Measurements from ENCODE around the gene TEX51.

The TEX51 gene

GRCh38 chr2:126898636-126899035 is at the start of gene TEX51:
Gene TEX51, plus strand, starts transcription at chr2:126898890. Its CDS starts 29 bp downstream, at chr2:126898919.
- peaks cover 20% of the 10 kb centered on the region for H3K27me3 Mint-ChIP-seq
- ATAC-seq (ENCODE audit: low read depth) (no peak), DNase-seq (ENCODE audit: low spot score in 2 of 2) (no peak)
- peaks cover 5% of the 10 kb centered on the region for H3K36me3 Mint-ChIP-seq
- peaks cover 10% of the 10 kb centered on the region for H3K9me3 Mint-ChIP-seq
- H3K4me1 Mint-ChIP-seq: no peaks in the 10 kb centered on the region
- H3K4me3 Mint-ChIP-seq: no peak within 1 kb of the TSS
- no peak within 1 kb of the TSS for H3K27ac Mint-ChIP-seq

GRCh38 chr2:126849054-126849453 is 49.6 kb upstream of the TEX51 start:
- H3K4me1 Mint-ChIP-seq: no peaks in the 10 kb centered on the region
- DNase-seq (ENCODE audit: low spot score in 2 of 2) (no peak), ATAC-seq (ENCODE audit: low read depth) (no peak)
- no peaks in the 10 kb centered on the region for H3K36me3 Mint-ChIP-seq
- H3K27ac Mint-ChIP-seq: no peak overlapping the region
- H3K4me3 Mint-ChIP-seq: no peak overlapping the region
- peaks cover 4% of the 10 kb centered on the region for H3K9me3 Mint-ChIP-seq
- H3K27me3 Mint-ChIP-seq: peaks cover 7% of the 10 kb centered on the region

GRCh38 chr2:126849486-126849885 is 49.2 kb upstream of the TEX51 start:
- Mint-ChIP-seq H3K36me3 (no peaks in the 10 kb centered on the region), H3K4me3 (no peak overlapping the region), H3K9me3 (peaks cover 4% of the 10 kb centered on the region), H3K4me1 (no peaks in the 10 kb centered on the region), H3K27me3 (peaks cover 7% of the 10 kb centered on the region), H3K27ac (no peak overlapping the region)
- no peak for DNase-seq (ENCODE audit: low spot score in 2 of 2)
- ATAC-seq (ENCODE audit: low read depth): no peak

GRCh38 chr2:126849991-126850535 is 48.6 kb upstream of the TEX51 start:
- DNase-seq (ENCODE audit: low spot score in 2 of 2) (no peak), ATAC-seq (ENCODE audit: low read depth) (no peak)
- peaks cover 9% of the 10 kb centered on the region for H3K27me3 Mint-ChIP-seq
- H3K27ac Mint-ChIP-seq: no peak overlapping the region
- no peak overlapping the region for H3K4me3 Mint-ChIP-seq
- H3K36me3 Mint-ChIP-seq: no peaks in the 10 kb centered on the region
- peaks cover 4% of the 10 kb centered on the region for H3K9me3 Mint-ChIP-seq
- no peaks in the 10 kb centered on the region for H3K4me1 Mint-ChIP-seq

- peaks cover 9% of the 10 kb centered on the region for H3K27me3 Mint-ChIP-seq
- peaks cover 4% of the 10 kb centered on the region for H3K9me3 Mint-ChIP-seq
- H3K4me3 Mint-ChIP-seq: no peak overlapping the region
- no peak overlapping the region for H3K27ac Mint-ChIP-seq
- no peaks in the 10 kb centered on the region for H3K36me3 Mint-ChIP-seq
- DNase-seq (ENCODE audit: low spot score in 2 of 2) (no peak), ATAC-seq (ENCODE audit: low read depth) (no peak)
- no peaks in the 10 kb centered on the region for H3K4me1 Mint-ChIP-seq
These were observed 47.8 kb upstream of the TEX51 start for GRCh38 chr2:126850940-126851339.

- DNase-seq (ENCODE audit: low spot score in 2 of 2): no peak
- no peak overlapping the region for H3K27ac Mint-ChIP-seq
- peaks cover 11% of the 10 kb centered on the region for H3K27me3 Mint-ChIP-seq
- no peak overlapping the region for H3K4me3 Mint-ChIP-seq
- ATAC-seq (ENCODE audit: low read depth): no peak
- peaks cover 4% of the 10 kb centered on the region for H3K9me3 Mint-ChIP-seq
- H3K4me1 Mint-ChIP-seq: no peaks in the 10 kb centered on the region
- no peaks in the 10 kb centered on the region for H3K36me3 Mint-ChIP-seq
These were observed 46.9 kb upstream of the TEX51 start for GRCh38 chr2:126851756-126852155.

- ATAC-seq (ENCODE audit: low read depth) (no peak), DNase-seq (ENCODE audit: low spot score in 2 of 2) (no peak)
- Mint-ChIP-seq H3K9me3 (peaks cover 4% of the 10 kb centered on the region), H3K4me3 (no peak overlapping the region), H3K36me3 (no peaks in the 10 kb centered on the region), H3K27ac (no peak overlapping the region), H3K27me3 (peaks cover 11% of the 10 kb centered on the region), H3K4me1 (no peaks in the 10 kb centered on the region)
These were observed 46.3 kb upstream of the TEX51 start for GRCh38 chr2:126852361-126852760.

- Mint-ChIP-seq H3K27ac (no peak overlapping the region), H3K4me1 (no peaks in the 10 kb centered on the region), H3K9me3 (peaks cover 4% of the 10 kb centered on the region), H3K27me3 (peaks cover 13% of the 10 kb centered on the region), H3K36me3 (no peaks in the 10 kb centered on the region), H3K4me3 (no peak overlapping the region)
- DNase-seq (ENCODE audit: low spot score in 2 of 2) (no peak), ATAC-seq (ENCODE audit: low read depth) (no peak)
These were observed 43.1 kb upstream of the TEX51 start for GRCh38 chr2:126855606-126856005.

- no peak for ATAC-seq (ENCODE audit: low read depth)
- no peak overlapping the region for H3K4me3 Mint-ChIP-seq
- H3K4me1 Mint-ChIP-seq: no peaks in the 10 kb centered on the region
- H3K9me3 Mint-ChIP-seq: peaks cover 4% of the 10 kb centered on the region
- peaks cover 13% of the 10 kb centered on the region for H3K27me3 Mint-ChIP-seq
- H3K27ac Mint-ChIP-seq: no peak overlapping the region
- H3K36me3 Mint-ChIP-seq: no peaks in the 10 kb centered on the region
- DNase-seq (ENCODE audit: low spot score in 2 of 2): no peak
These were observed 42.3 kb upstream of the TEX51 start for GRCh38 chr2:126856403-126856802.

- no peak overlapping the region for H3K4me3 Mint-ChIP-seq
- ATAC-seq (ENCODE audit: low read depth): no peak
- no peaks in the 10 kb centered on the region for H3K36me3 Mint-ChIP-seq
- H3K27ac Mint-ChIP-seq: no peak overlapping the region
- H3K4me1 Mint-ChIP-seq: no peaks in the 10 kb centered on the region
- DNase-seq (ENCODE audit: low spot score in 2 of 2): no peak
- peaks cover 4% of the 10 kb centered on the region for H3K9me3 Mint-ChIP-seq
- H3K27me3 Mint-ChIP-seq: peaks cover 8% of the 10 kb centered on the region
These were observed 41.2 kb upstream of the TEX51 start for GRCh38 chr2:126857502-126857901.

GRCh38 chr2:126858013-126858412 is 40.7 kb upstream of the TEX51 start:
- ATAC-seq (ENCODE audit: low read depth): no peak
- DNase-seq (ENCODE audit: low spot score in 2 of 2): no peak
- Mint-ChIP-seq H3K9me3 (peaks cover 2% of the 10 kb centered on the region), H3K27me3 (peaks cover 6% of the 10 kb centered on the region), H3K36me3 (no peaks in the 10 kb centered on the region), H3K4me1 (no peaks in the 10 kb centered on the region), H3K4me3 (no peak overlapping the region), H3K27ac (no peak overlapping the region)

GRCh38 chr2:126858436-126858835 is 40.3 kb upstream of the TEX51 start:
- Mint-ChIP-seq H3K4me3 (no peak overlapping the region), H3K27ac (no peak overlapping the region), H3K27me3 (peaks cover 6% of the 10 kb centered on the region), H3K36me3 (no peaks in the 10 kb centered on the region), H3K4me1 (no peaks in the 10 kb centered on the region), H3K9me3 (peaks cover 1% of the 10 kb centered on the region)
- ATAC-seq (ENCODE audit: low read depth) (no peak), DNase-seq (ENCODE audit: low spot score in 2 of 2) (no peak)

GRCh38 chr2:126858991-126859390 is 39.7 kb upstream of the TEX51 start:
- Mint-ChIP-seq H3K27ac (no peak overlapping the region), H3K4me1 (no peaks in the 10 kb centered on the region), H3K4me3 (no peak overlapping the region), H3K27me3 (peaks cover 6% of the 10 kb centered on the region), H3K9me3 (no peaks in the 10 kb centered on the region), H3K36me3 (no peaks in the 10 kb centered on the region)
- DNase-seq (ENCODE audit: low spot score in 2 of 2): no peak
- ATAC-seq (ENCODE audit: low read depth): no peak

GRCh38 chr2:126859631-126860030 is 39.1 kb upstream of the TEX51 start:
- no peak for DNase-seq (ENCODE audit: low spot score in 2 of 2)
- no peak overlapping the region for H3K4me3 Mint-ChIP-seq

GRCh38 chr2:126860385-126860784 is 38.3 kb upstream of the TEX51 start:
- H3K27me3 Mint-ChIP-seq: peaks cover 4% of the 10 kb centered on the region
- no peak for DNase-seq (ENCODE audit: low spot score in 2 of 2)
- H3K4me3 Mint-ChIP-seq: no peak overlapping the region
- H3K36me3 Mint-ChIP-seq: no peaks in the 10 kb centered on the region
- H3K9me3 Mint-ChIP-seq: no peaks in the 10 kb centered on the region
- no peaks in the 10 kb centered on the region for H3K4me1 Mint-ChIP-seq
- ATAC-seq (ENCODE audit: low read depth): no peak
- no peak overlapping the region for H3K27ac Mint-ChIP-seq

More at GRCh38 chr2:126859631-126860030, 39.1 kb upstream of the TEX51 start:
- no peak for ATAC-seq (ENCODE audit: low read depth)
- Mint-ChIP-seq H3K4me1 (no peaks in the 10 kb centered on the region), H3K9me3 (no peaks in the 10 kb centered on the region), H3K27ac (no peak overlapping the region), H3K27me3 (peaks cover 6% of the 10 kb centered on the region), H3K36me3 (no peaks in the 10 kb centered on the region)
